ENCODE data around the gene RAB26. TPM values are rescaled to one million over a fixed set of nuclear protein-coding genes. Genes with fewer than 3 reads are reported as not detected.

Gene RAB26
- total and polyA plus RNA-seq, 7 donors = 0.17 to 1.7 (median 0.32) TPM

DNA sequence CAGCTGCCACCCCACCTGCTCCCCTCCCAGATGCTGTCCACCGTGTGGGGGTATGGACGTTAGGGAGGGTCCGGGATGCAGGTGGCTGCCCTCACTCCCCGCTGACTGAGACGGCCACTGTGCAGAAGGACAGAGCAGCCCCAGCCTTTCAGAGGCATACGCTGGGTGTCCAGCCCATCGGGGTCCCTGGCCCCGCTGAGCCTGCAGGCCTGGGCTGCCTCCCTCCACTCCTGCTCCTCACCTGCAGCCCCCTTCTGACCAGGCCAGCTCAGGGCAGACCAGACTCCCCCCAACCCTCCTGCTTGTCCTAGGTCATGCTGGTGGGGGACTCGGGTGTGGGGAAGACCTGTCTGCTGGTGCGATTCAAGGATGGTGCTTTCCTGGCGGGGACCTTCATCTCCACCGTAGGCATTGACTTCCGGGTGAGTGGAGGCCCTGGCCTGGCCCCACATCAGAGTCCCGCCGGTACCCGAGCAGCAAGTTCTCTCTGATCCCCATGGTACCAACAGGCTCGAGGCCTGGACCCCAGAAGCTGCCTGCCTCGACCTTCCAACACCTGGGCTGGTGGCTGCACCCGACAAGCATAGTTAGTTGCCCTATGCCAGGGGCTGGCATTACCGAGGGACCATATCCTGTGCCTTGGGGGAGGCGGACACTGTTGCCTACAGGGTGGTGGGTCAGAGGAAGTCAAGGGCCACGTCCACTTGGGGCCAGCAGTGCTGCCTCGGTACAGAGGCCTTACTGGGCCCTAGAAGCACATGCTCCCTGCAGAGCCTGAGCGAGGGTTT is 1.4 kb downstream of the RAB26 start:
- no peak for ATAC-seq
- WGBS, 3 donors = 62 to 71% (median 66%) methylated on average over 22 to 24 of the region's 24 CpGs
- H3K9me3 ChIP-seq = no peaks in the 10 kb centered on the region
- intact Hi-C loops (cut with DNase I) = loop anchor here in 1 of 2 donors (5.0 kb wide), 1 partner anchor 128 kb away; no protein-coding TSS in a partner anchor
- no peak overlapping the region for H3K27ac ChIP-seq
- no peak overlapping the region for H3K4me3 ChIP-seq
- no peak for DNase-seq
- TF ChIP-seq, protein P1, sequence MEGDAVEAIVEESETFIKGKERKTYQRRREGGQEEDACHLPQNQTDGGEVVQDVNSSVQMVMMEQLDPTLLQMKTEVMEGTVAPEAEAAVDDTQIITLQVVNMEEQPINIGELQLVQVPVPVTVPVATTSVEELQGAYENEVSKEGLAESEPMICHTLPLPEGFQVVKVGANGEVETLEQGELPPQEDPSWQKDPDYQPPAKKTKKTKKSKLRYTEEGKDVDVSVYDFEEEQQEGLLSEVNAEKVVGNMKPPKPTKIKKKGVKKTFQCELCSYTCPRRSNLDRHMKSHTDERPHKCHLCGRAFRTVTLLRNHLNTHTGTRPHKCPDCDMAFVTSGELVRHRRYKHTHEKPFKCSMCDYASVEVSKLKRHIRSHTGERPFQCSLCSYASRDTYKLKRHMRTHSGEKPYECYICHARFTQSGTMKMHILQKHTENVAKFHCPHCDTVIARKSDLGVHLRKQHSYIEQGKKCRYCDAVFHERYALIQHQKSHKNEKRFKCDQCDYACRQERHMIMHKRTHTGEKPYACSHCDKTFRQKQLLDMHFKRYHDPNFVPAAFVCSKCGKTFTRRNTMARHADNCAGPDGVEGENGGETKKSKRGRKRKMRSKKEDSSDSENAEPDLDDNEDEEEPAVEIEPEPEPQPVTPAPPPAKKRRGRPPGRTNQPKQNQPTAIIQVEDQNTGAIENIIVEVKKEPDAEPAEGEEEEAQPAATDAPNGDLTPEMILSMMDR (IDR thresholded peaks at IDR 0.05) = no peak
- peaks cover 0 to 30% of the 10 kb centered on the region in 2 donors for H3K36me3 ChIP-seq (ENCODE audit: insufficient read depth in 1 of 2, low read depth in 1 of 2)
- no peaks in the 10 kb centered on the region for H3K27me3 ChIP-seq (ENCODE audit: insufficient read depth in 3 of 3, low read length in 2 of 3)
- peaks cover 54% of the 10 kb centered on the region for H3K4me1 ChIP-seq

DNA sequence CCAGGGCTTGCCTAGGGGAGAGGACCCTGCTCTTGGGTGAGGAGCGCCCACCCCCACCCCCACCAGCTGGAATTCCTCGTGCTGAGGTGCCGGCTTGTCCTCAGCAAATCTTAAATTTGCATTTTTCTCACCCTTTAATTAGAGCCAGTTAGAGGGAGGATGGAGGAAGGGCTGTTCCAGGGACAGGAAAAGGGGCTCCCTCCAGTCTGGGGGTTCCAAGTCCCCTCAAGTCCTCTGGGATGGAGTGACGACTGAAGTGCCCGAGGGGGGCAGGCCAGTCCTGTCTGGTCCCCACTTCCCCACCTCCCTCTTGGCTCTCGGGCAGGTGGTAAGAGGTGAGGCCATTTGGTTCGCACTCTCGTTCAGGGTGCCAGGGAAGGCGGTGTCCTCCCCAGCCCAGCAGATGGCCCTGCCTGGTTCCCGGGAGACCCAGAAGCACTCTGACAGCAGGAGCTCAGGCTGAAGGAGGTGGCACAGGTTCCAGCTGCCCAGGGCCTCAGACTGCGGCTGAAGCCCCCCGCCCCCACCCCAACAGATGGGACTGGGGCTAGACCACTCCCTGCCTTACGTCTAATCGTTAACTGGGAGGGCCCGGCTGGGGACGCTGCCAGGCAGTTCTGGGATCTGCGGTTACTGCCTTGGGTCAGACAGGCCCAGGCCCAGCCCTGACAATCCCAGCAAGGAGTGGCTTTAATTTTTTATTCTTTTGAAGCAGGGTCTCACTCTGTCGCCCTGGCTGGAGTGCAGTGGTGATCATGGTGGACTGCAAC is 2.2 kb downstream of the RAB26 start:
- H3K27ac ChIP-seq = no peak overlapping the region
- no peaks in the 10 kb centered on the region for H3K27me3 ChIP-seq (ENCODE audit: insufficient read depth in 3 of 3, low read length in 2 of 3)
- peaks cover 54% of the 10 kb centered on the region for H3K4me1 ChIP-seq
- intact Hi-C loops (cut with DNase I) = loop anchor here in 1 of 2 donors (5.0 kb wide), 1 partner anchor 128 kb away; no protein-coding TSS in a partner anchor
- peaks cover 0 to 30% of the 10 kb centered on the region in 2 donors for H3K36me3 ChIP-seq (ENCODE audit: insufficient read depth in 1 of 2, low read depth in 1 of 2)
- no peaks in the 10 kb centered on the region for H3K9me3 ChIP-seq
- TF ChIP-seq, protein P1 (IDR thresholded peaks at IDR 0.05) = no peak
- no peak overlapping the region for H3K4me3 ChIP-seq
- DNase-seq (no peak), ATAC-seq (no peak)
- WGBS, 3 donors = 45 to 51% (median 48%) methylated on average over 18 of the region's 18 CpGs

DNA sequence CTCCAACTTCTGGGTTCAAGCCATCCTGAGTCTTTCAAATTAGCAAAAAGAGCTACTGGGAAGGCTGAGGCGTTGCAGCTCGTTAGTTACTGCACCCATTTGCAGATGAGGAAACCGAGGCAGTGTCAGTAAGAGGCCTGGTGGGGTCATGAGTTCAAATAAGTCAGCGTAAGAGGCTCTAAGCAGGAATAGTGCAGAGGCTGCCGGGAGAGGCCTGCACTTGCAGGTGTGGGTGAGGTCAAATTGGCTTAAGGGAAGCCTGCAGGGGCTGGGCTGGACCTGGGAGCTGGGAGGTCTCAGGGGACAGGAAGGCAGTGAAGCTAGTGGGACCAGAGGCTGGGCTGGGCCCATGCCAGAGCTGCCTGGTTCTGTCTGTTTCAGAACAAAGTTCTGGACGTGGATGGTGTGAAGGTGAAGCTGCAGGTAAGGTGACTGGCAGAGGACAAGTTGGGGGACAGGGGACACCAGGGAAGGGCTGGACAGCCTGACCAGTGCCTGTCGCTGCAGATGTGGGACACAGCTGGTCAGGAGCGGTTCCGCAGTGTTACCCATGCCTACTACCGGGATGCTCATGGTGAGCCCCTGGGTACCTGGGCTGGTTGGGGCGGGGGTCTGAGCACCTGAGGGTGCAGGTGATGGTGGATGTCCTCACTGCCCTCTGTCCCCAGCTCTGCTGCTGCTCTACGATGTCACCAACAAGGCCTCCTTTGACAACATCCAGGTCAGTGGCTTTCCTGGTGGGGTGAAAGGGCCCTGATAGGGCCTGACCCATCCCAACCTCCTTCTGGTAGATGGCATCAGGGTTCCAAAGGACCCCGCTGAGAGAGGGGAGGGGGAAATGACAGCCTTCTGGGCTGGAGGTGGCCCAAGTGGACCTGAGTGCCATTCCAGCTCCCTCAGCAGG is 3.0 kb downstream of the RAB26 start:
- no peaks in the 10 kb centered on the region for H3K27me3 ChIP-seq (ENCODE audit: insufficient read depth in 3 of 3, low read length in 2 of 3)
- H3K36me3 ChIP-seq (ENCODE audit: insufficient read depth in 1 of 2, low read depth in 1 of 2) = peaks cover 0 to 30% of the 10 kb centered on the region in 2 donors
- intact Hi-C loops (cut with DNase I) = loop anchor here in 1 of 2 donors (5.0 kb wide), 1 partner anchor 129 kb away; no protein-coding TSS in a partner anchor
- H3K4me3 ChIP-seq = peak overlapping the region; percentile 80
- no peaks in the 10 kb centered on the region for H3K9me3 ChIP-seq
- DNase-seq (no peak), ATAC-seq (no peak)
- WGBS, 3 donors = 74 to 81% (median 78%) methylated on average over 9 to 13 of the region's 13 CpGs
- peak overlapping the region; percentile 90 for H3K27ac ChIP-seq
- TF ChIP-seq, protein P1 (IDR thresholded peaks at IDR 0.05) = no peak
- peaks cover 57% of the 10 kb centered on the region for H3K4me1 ChIP-seq

DNA sequence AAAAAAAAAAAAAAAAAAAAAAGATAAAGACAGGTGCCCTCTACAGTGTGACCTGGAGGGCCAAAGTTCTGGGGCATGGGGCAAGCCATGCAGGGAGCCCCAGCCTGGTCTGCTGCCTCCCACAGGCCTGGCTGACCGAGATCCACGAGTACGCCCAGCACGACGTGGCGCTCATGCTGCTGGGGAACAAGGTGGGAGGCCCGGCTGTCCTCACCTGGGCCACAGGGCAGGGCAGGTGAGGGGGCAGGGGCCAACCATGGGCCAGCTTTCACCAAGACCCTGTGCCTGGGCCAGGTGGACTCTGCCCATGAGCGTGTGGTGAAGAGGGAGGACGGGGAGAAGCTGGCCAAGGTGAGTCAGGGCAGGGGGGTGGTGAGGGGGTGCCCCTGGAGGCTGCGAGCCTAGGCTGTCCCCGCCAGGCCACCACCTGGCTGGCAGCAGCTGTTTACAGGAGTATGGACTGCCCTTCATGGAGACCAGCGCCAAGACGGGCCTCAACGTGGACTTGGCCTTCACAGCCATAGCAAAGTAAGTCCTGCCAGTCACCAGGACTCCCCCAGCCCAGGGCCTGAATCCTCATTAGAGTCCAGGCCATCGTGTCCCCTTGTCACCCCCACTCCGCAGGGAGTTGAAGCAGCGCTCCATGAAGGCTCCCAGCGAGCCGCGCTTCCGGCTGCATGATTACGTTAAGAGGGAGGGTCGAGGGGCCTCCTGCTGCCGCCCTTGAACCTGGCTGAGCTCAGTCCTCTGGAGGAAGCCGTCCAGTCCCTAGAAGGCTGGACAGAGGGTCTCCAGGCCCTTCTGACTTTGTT is 4.5 kb downstream of the RAB26 start:
- peaks cover 63% of the 10 kb centered on the region for H3K4me1 ChIP-seq
- intact Hi-C loops (cut with DNase I) = loop anchor here in 1 of 2 donors (5.0 kb wide), 1 partner anchor 131 kb away; no protein-coding TSS in a partner anchor
- peak overlapping the region; percentile 90 for H3K27ac ChIP-seq
- DNase-seq (no peak), ATAC-seq (peak in 1 of 4 donors; percentile 6)
- 25 to 33% (median 25%) methylated on average over 25 of the region's 25 CpGs for WGBS, 3 donors
- H3K36me3 ChIP-seq (ENCODE audit: insufficient read depth in 1 of 2, low read depth in 1 of 2) = peaks cover 0 to 30% of the 10 kb centered on the region in 2 donors
- TF ChIP-seq, protein P1 (IDR thresholded peaks at IDR 0.05) = no peak
- H3K27me3 ChIP-seq (ENCODE audit: insufficient read depth in 3 of 3, low read length in 2 of 3) = no peaks in the 10 kb centered on the region
- no peaks in the 10 kb centered on the region for H3K9me3 ChIP-seq
- H3K4me3 ChIP-seq = peak overlapping the region; percentile 80
